Measurements from ENCODE around the gene DIP2C.

The DIP2C gene

DNA sequence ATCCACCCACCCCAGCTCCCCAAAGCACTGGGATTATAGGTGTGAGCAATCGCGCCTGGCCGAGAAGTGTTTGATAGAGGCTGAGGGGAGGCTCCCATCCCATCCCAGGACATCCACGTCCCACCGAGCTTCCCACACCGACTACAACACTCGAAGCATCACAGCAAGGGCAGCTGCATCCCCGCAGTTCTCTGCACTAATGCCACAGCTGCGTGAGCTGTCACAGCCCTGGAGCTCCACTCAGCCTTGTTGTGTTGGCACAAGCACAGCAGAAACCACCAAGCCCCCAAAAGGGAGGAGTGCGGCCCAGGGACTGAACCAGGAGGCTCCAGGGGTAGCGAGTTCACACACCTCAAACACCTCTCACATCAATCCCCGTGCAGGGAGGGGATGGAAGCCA, 121.6 kb downstream of the DIP2C start:
- DNase-seq, result no peak

GRCh38 chr10:566241-566885, 123.1 kb downstream of the DIP2C start:
- no peak for DNase-seq

GRCh38 chr10:565676-566075, 123.8 kb downstream of the DIP2C start:
- no peak for DNase-seq

- no peak for DNase-seq
These were observed 124.3 kb downstream of the DIP2C start for GRCh38 chr10:565146-565545.

DNA sequence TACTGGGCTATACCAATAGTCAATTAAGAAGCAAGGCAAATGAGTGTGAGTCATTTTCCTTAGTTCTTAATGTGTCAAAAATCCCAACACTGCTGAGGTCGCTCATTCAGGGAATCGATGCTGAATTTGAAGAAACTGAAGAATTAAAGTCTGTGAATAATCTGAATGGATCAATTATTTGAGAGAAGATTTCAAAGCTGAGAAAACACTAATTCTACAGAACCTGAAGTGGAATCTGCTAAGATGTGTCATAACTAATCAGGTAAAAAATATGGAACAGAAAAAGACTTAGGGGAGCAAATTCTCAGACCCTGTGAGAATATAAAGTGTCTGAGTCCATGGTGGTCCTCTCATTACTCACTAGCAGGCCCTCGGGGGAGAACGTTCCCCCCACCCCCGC, 125.6 kb downstream of the DIP2C start:
- no peak for DNase-seq

DNA sequence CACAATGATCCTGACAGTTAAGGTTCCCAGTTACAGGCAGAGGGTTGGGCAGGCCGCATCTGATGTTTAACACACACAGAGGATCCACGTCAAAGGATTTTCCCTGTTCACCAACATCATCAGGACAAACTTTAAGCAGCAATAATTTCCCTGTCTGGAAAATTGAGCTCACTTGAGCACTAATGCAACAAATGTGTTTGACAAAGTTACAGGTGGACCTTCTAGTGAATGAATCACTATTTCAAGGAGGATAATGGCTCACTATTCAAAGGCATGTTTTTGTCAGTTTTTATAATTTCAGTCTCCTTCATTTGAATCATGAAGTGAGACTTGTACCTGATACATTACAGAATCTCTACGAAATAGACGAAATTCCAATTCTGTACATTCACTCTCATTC, 127.3 kb downstream of the DIP2C start:
- DNase-seq, result no peak

DNA sequence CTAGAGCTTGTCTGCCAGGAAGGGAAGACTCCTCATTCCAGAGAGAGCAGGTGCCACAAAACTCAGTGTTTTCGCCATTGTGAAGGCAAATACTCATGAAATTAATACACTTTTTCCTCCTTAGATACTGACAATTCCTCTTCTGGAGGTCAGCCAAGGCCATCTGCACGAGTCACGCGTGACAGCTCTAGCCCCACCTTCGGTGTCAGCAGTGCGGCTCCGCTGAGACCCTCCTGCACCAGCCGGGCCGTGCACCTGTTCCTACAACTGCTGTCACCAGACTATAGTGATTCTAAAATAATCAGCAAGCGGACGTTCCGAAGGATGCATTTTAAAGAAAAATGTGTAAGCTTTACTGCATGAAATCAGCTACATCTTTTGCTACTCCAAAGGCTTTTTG, 127.7 kb downstream of the DIP2C start:
- DNase-seq, result no peak

DNA sequence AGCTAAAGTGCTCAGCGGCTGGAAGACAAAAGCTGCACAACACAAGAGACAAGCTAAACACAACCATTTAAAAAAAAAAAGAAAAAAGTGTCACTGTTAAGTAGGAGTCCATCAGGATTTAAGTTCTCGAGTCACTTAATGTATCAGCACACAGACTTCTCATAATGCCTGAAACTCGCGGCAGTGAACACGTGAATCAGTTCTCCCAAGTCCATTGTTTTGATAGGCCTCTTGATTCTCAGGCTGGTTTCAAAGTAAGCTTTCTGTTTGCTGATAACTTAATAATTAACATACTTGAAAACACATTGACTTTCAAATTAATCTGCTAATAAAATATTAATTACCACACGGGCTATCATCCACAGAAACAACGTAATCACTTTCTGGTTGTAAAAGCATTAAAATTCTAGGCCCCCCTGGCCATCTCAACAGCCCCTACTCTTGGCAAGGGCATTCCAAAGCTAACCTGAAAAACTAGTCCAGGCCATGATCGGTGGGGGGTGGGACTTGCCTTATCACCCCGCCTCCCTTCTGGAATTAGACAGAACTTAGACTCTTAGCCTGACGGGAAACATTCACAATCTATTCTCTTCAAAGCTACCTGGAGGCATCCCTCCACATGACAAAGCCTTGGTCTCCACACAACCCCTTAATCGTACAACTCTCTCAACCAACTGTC, 129.0 kb downstream of the DIP2C start:
- DNase-seq, result no peak

- DNase-seq, result no peak
These were observed 129.8 kb downstream of the DIP2C start for GRCh38 chr10:559767-560047.

- no peak for DNase-seq
These were observed 130.3 kb downstream of the DIP2C start for GRCh38 chr10:558891-559766.

DNA sequence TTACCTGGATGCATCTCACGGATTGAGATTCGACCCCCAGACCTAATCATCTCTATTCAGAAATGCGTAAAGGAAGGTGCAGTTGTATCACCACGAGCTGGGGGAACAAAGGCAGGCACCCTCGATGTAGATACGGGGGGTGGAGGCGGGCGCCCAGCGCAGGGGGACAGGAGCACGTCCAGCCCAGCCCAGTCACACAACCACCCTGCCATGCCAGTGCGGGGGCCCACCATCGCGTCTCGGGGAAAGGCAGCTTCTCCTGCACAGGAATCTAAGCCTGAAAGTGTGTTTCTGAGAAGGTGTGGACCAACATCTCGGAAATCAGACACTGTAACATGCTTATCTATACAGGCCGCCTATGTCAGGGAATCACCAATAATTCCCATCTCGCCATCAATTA, 131.1 kb downstream of the DIP2C start:
- no peak for DNase-seq

DNA sequence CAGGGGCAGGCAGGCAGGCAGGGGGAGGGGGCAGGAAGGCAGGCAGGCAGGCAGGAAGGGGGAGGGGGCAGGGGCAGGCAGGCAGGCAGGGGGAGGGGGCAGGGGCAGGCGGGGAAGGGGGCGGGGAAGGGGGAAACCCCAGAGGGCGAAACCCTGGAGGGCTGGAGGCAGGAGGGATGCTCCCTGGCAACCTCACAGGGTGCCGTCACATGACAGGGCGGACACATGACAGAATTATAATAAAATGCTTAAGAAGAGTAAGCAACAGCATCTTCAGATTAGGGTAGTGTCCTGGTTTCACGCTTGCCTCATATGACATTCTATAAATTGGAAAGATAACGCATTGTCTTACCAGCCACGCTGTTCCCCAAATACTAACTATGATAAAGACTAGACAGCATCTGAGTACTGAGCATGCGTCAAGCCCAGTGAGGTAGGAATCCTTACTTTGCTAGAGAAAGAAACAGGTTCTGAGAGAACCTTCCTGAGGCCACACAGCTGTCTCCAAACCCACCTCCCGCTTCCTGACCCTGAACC, 131.6 kb downstream of the DIP2C start:
- DNase-seq, result no peak

- DNase-seq, result no peak
These were observed 132.4 kb downstream of the DIP2C start for GRCh38 chr10:556971-557637.

DNA sequence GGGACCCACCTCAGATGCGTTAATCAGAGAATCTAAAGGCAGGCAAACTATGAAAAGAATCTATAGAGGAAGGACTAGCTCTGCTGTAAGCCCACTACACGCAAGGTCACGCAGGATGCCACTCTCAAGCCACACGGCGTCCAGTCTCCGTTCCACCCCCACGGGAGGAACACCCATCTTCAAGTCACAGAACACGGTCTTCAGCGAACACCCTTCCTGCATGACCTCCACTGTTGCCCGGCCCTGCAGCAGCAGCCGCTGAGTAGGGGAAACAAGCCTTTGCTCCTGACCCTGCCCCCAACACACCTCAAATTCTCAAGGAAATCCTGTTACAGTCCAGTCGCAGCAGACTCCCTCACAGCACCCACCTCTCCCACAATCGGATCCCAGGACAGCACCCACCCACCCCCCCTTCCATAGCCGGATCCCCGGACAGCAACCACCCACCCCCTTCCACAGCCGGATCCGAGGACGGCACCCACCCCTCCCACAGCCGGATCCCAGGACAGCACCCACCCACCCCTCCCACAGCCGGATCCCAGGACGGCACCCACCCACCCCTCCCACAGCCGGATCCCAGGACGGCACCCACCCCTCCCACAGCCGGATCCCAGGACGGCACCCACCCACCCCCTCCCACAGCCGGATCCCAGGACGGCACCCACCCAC, 133.7 kb downstream of the DIP2C start:
- no peak for DNase-seq

DNA sequence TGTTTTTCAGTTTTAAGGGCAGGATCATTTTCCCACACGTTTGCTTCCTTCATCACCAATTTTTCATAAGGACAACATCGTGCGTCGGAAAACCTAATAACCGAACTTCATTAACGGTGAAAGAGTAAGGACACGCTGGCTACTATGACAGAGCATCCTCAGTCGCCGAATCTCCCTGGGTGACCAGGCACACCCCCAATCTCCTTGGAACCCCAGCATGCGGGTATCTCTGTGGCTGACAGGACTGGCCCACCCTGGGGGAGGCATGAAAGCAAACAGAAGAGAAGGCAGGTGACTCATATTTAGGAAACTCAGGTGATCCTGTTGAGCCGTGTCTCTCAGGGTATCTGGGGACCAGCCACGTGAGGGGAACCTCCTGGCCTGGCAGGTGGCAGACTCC, 134.2 kb downstream of the DIP2C start:
- DNase-seq, result no peak

GRCh38 chr10:554182-554848, 135.2 kb downstream of the DIP2C start:
- DNase-seq, result no peak

GRCh38 chr10:553233-553632, 136.2 kb downstream of the DIP2C start:
- no peak for DNase-seq

DNA sequence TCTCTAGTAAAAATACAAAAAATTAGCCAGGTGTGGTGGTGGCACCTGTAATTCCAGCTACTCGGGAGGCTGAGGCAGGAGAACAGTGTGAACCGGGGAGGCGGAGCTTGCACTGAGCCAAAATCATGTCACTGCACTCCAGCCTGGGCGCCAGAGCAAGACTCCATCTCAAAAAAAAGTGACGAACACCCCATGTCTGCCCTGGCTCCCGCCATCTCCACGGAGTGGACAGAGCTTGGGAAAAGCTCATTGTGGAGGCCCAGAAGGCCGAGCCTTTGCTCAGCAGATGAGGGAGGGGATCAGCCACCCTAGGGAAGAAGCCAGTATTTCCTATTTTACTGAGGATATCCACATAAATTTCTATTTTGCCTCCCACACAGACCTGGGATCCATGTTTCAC, 136.8 kb downstream of the DIP2C start:
- DNase-seq, result no peak

DNA sequence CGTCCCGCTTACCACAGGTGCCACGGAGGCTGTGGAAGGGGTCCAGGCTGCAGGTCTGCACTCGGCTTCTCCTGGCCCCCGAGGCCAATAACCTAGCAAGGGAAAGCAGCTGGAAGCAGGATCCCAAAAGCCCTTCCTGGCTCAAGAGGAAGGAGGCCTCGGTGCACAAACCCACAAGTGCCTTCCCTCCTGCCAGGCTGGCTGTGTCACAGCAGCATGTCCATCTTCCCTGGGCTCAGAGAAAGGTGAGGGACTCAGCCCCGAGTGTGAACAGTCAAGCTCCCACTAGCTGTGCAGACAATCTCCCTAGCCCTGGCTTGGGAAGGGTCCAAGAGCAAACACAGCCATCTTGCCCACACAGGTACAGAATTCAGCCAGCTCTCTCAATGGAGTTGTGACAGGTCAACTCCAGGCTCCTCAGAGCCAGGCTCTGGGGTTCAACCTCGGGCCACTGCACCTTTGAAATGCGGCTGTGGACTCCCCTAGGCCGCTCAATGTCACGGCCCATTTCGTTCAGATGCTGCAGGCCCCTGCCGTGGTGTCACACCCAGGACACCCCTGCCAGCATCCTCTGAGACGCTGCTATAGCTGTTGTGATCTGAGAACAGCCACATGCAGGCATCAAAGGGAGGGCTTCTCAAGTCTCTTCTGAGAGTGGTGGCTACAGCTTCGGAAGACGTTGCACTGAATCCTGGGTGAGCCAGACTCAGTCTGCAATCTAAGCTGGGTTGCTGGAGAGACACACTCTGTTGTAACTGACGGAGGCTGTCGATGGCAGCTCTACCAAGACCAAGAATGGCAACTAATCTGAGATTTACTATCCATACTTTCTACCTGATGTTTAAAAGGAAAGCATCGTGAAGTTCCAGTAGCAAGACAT, 137.9 kb downstream of the DIP2C start:
- no peak for DNase-seq

- DNase-seq, result no peak
These were observed 138.6 kb downstream of the DIP2C start for GRCh38 chr10:550665-551372.

GRCh38 chr10:549391-549790, 140.1 kb downstream of the DIP2C start:
- no peak for DNase-seq
